T-helper 17 cell (primary cell): ENCODE results near the gene MTA3. TPM values are rescaled to one million over a fixed set of nuclear protein-coding genes. Genes with fewer than 3 reads are reported as not detected.
"Not testable (repeated sequence)": the region's sequence is repeated elsewhere in the genome, so short reads cannot be mapped to it uniquely, and the experiment has no call there.

Experiments
- ATAC-seq: fragments of 150-1000 bp; cut with Tn5 transposase; 2 replicates; pipeline ENCODE4 v1.10.0; 2021; ENCODE audit warnings: mild to moderate bottlenecking, moderate library complexity
- DNase-seq, 3 donors: peaks; one replicate each; pipeline versions ENCODE4 v3.0.0 to v3.0.0-alpha.2; 2020 to 2021
- H3K9me3 ChIP-seq: one replicate; pipeline ENCODE4 v1.7.0; 2013; ENCODE audit warnings: low read length, mild to moderate bottlenecking; ENCODE audit not compliant: control insufficient read depth, poor library complexity, severe bottlenecking
- H3K27ac Mint-ChIP-seq: one replicate; pipeline ENCODE4 v1.8.0; 2022; ENCODE audit warnings: mild to moderate bottlenecking, moderate library complexity, mixed read lengths
- H3K27me3 Mint-ChIP-seq: one replicate; pipeline ENCODE4 v1.8.0; 2022; ENCODE audit warnings: mixed read lengths
- H3K36me3 Mint-ChIP-seq: one replicate; pipeline ENCODE4 v1.8.0; 2022; ENCODE audit warnings: low read depth, mixed read lengths
- H3K4me1 Mint-ChIP-seq: one replicate; pipeline ENCODE4 v1.8.0; 2022; ENCODE audit warnings: mild to moderate bottlenecking, mixed read lengths
- H3K4me3 Mint-ChIP-seq: one replicate; pipeline ENCODE4 v1.8.0; 2022; ENCODE audit warnings: mild to moderate bottlenecking, moderate library complexity, mixed read lengths
- total RNA-seq, 4 donors: library from RNA in 2 of 4; stranded (reverse) in 2 of 4; gene quantifications; one replicate each; pipeline ENCODE4 v1.2.3 and lab custom pipeline; 2022 to 2026

Gene MTA3
- total RNA-seq, 2 donors from 2014 or later: 19.0 to 25.2 TPM

GRCh38 chr2:42556315-42556890 is 12.0 kb upstream of the MTA3 start:
- Mint-ChIP-seq H3K27me3 (peaks cover 9% of the 10 kb centered on the region), H3K27ac (no peak overlapping the region), H3K4me1 (no peaks in the 10 kb centered on the region), H3K36me3 (no peaks in the 10 kb centered on the region), H3K4me3 (no peak overlapping the region)
- no peaks in the 10 kb centered on the region for H3K9me3 ChIP-seq
- ATAC-seq (no peak), DNase-seq (no peak)

- H3K4me1 Mint-ChIP-seq: no peaks in the 10 kb centered on the region
- no peaks in the 10 kb centered on the region for H3K36me3 Mint-ChIP-seq
- ATAC-seq: no peak
These were observed 11.1 kb upstream of the MTA3 start for GRCh38 chr2:42557306-42557705.

GRCh38 chr2:42558827-42559226 is 9.6 kb upstream of the MTA3 start:
- Mint-ChIP-seq H3K4me1 (peaks cover 5% of the 10 kb centered on the region), H3K27me3 (peaks cover 4% of the 10 kb centered on the region), H3K4me3 (no peak overlapping the region), H3K36me3 (no peaks in the 10 kb centered on the region), H3K27ac (no peak overlapping the region)
- ATAC-seq: no peak
- no peaks in the 10 kb centered on the region for H3K9me3 ChIP-seq
- DNase-seq: no peak

More at GRCh38 chr2:42557306-42557705, 11.1 kb upstream of the MTA3 start:
- no peak overlapping the region for H3K4me3 Mint-ChIP-seq
- no peaks in the 10 kb centered on the region for H3K9me3 ChIP-seq
- peaks cover 2% of the 10 kb centered on the region for H3K27me3 Mint-ChIP-seq
- no peak overlapping the region for H3K27ac Mint-ChIP-seq
- no peak for DNase-seq

- not testable (repeated sequence) for H3K36me3 Mint-ChIP-seq, H3K27me3 Mint-ChIP-seq, H3K9me3 ChIP-seq, ATAC-seq, H3K4me3 Mint-ChIP-seq, DNase-seq, H3K4me1 Mint-ChIP-seq, H3K27ac Mint-ChIP-seq
These were observed 8.3 kb upstream of the MTA3 start for GRCh38 chr2:42560133-42560532.

GRCh38 chr2:42560899-42561298 is 7.5 kb upstream of the MTA3 start:
- H3K36me3 Mint-ChIP-seq: no peaks in the 10 kb centered on the region
- DNase-seq (no peak), ATAC-seq (no peak)
- H3K4me3 Mint-ChIP-seq: no peak overlapping the region
- peaks cover 4% of the 10 kb centered on the region for H3K27me3 Mint-ChIP-seq
- no peak overlapping the region for H3K27ac Mint-ChIP-seq
- H3K9me3 ChIP-seq: no peaks in the 10 kb centered on the region
- peaks cover 5% of the 10 kb centered on the region for H3K4me1 Mint-ChIP-seq

GRCh38 chr2:42562474-42563144 is 5.8 kb upstream of the MTA3 start:
- no peaks in the 10 kb centered on the region for H3K9me3 ChIP-seq
- Mint-ChIP-seq H3K36me3 (no peaks in the 10 kb centered on the region), H3K27me3 (peaks cover 4% of the 10 kb centered on the region), H3K4me3 (no peak overlapping the region), H3K4me1 (peaks cover 9% of the 10 kb centered on the region), H3K27ac (peak overlapping the region; percentile 1)
- DNase-seq (no peak), ATAC-seq (no peak)

GRCh38 chr2:42566025-42566424 is 2.4 kb upstream of the MTA3 start:
- Mint-ChIP-seq H3K36me3 (peaks cover 4% of the 10 kb centered on the region), H3K4me3 (no peak overlapping the region), H3K27ac (no peak overlapping the region), H3K27me3 (peaks cover 4% of the 10 kb centered on the region), H3K4me1 (peaks cover 20% of the 10 kb centered on the region)
- no peaks in the 10 kb centered on the region for H3K9me3 ChIP-seq
- DNase-seq: no peak
- ATAC-seq: no peak

GRCh38 chr2:42566837-42567321 is 1.6 kb upstream of the MTA3 start:
- peaks cover 4% of the 10 kb centered on the region for H3K36me3 Mint-ChIP-seq
- no peak for DNase-seq
- ATAC-seq: no peak
- H3K4me3 Mint-ChIP-seq: no peak overlapping the region
- H3K27ac Mint-ChIP-seq: peak overlapping the region; percentile 4
- H3K4me1 Mint-ChIP-seq: peaks cover 20% of the 10 kb centered on the region
- H3K27me3 Mint-ChIP-seq: peaks cover 4% of the 10 kb centered on the region
- no peaks in the 10 kb centered on the region for H3K9me3 ChIP-seq

- H3K4me1 Mint-ChIP-seq: peaks cover 20% of the 10 kb centered on the region
- DNase-seq: no peak
- no peak overlapping the region for H3K27ac Mint-ChIP-seq
- peak overlapping the region; percentile 87 for H3K4me3 Mint-ChIP-seq
- no peaks in the 10 kb centered on the region for H3K9me3 ChIP-seq
- ATAC-seq: no peak
- peaks cover 4% of the 10 kb centered on the region for H3K36me3 Mint-ChIP-seq
- peaks cover 4% of the 10 kb centered on the region for H3K27me3 Mint-ChIP-seq
These were observed 1.1 kb upstream of the MTA3 start for GRCh38 chr2:42567364-42567763.

- H3K36me3 Mint-ChIP-seq: peaks cover 4% of the 10 kb centered on the region
- DNase-seq (peak in 1 of 3 donors; percentile 11), ATAC-seq (peak; percentile 31)
- no peak overlapping the region for H3K27ac Mint-ChIP-seq
- peak overlapping the region; percentile 87 for H3K4me3 Mint-ChIP-seq
- H3K4me1 Mint-ChIP-seq: peaks cover 16% of the 10 kb centered on the region
- H3K27me3 Mint-ChIP-seq: no peaks in the 10 kb centered on the region
- no peaks in the 10 kb centered on the region for H3K9me3 ChIP-seq
These were observed 529 bp upstream of the MTA3 start for GRCh38 chr2:42567806-42568400.

GRCh38 chr2:42569116-42569711 is 782 bp downstream of the MTA3 start:
- peaks cover 4% of the 10 kb centered on the region for H3K36me3 Mint-ChIP-seq
- peak overlapping the region; percentile 95 for H3K4me3 Mint-ChIP-seq
- peaks cover 18% of the 10 kb centered on the region for H3K4me1 Mint-ChIP-seq
- ATAC-seq (peak; percentile 10), DNase-seq (no peak)
- no peaks in the 10 kb centered on the region for H3K27me3 Mint-ChIP-seq
- peak overlapping the region; percentile 94 for H3K27ac Mint-ChIP-seq
- no peaks in the 10 kb centered on the region for H3K9me3 ChIP-seq

- H3K27me3 Mint-ChIP-seq: no peaks in the 10 kb centered on the region
- peak overlapping the region; percentile 95 for H3K4me3 Mint-ChIP-seq
- H3K9me3 ChIP-seq: no peaks in the 10 kb centered on the region
- H3K27ac Mint-ChIP-seq: peak overlapping the region; percentile 94
- DNase-seq (no peak), ATAC-seq (no peak)
- peaks cover 4% of the 10 kb centered on the region for H3K36me3 Mint-ChIP-seq
- peaks cover 18% of the 10 kb centered on the region for H3K4me1 Mint-ChIP-seq
These were observed 1.5 kb downstream of the MTA3 start for GRCh38 chr2:42569883-42570282.

GRCh38 chr2:42572297-42573081 is 4.1 kb downstream of the MTA3 start:
- no peaks in the 10 kb centered on the region for H3K9me3 ChIP-seq
- H3K36me3 Mint-ChIP-seq: peaks cover 6% of the 10 kb centered on the region
- no peak for ATAC-seq
- peaks cover 26% of the 10 kb centered on the region for H3K4me1 Mint-ChIP-seq
- no peak for DNase-seq
- H3K4me3 Mint-ChIP-seq: no peak overlapping the region
- H3K27me3 Mint-ChIP-seq: no peaks in the 10 kb centered on the region
- H3K27ac Mint-ChIP-seq: no peak overlapping the region
